SK-N-SH (cell line): Measurements from ENCODE around the gene SYAP1.

Experiments
- CHD2 ChIP-seq: fragments of 150-350 bp; IDR thresholded peaks from 2 replicates; pipeline ENCODE4 v1.6.1; 2018; ENCODE audit warnings: low read length; ENCODE audit not compliant: partially characterized antibody
- CTCF ChIP-seq: fragments of 200-600 bp; sonication (generic); IDR thresholded peaks from 2 replicates; pipeline ENCODE4 v1.6.1; 2017; ENCODE audit warnings: antibody characterized with exemption, mild to moderate bottlenecking, moderate library complexity
- ELF1 ChIP-seq: IDR thresholded peaks from 2 replicates; pipeline ENCODE4 v1.4.0; 2012
- EP300 ChIP-seq, 2 experiments: IDR thresholded peaks; 2 replicates each; pipeline versions ENCODE4 v1.4.0 to v1.6.1; 2012; ENCODE audit warnings: borderline replicate concordance in 1 of 2, low read depth in 1 of 2, low read length in 1 of 2
- MAX ChIP-seq: IDR thresholded peaks from 2 replicates; pipeline ENCODE4 v1.4.0; 2012; ENCODE audit warnings: low read depth
- MEF2A ChIP-seq: IDR thresholded peaks from 2 replicates; pipeline ENCODE4 v1.4.0; 2012; ENCODE audit warnings: low read depth, borderline replicate concordance
- MXI1 ChIP-seq: IDR thresholded peaks from 2 replicates; pipeline ENCODE4 v1.6.1; 2012; ENCODE audit warnings: mild to moderate bottlenecking, low read depth, low read length, improper control_type of control experiment
- PBX3 ChIP-seq: IDR thresholded peaks from 2 replicates; pipeline ENCODE4; 2012
- REST ChIP-seq: IDR thresholded peaks from 2 replicates; pipeline ENCODE4 v1.6.1; 2012; ENCODE audit warnings: mild to moderate bottlenecking, low read depth, low read length, moderate library complexity
- RFX5 ChIP-seq: IDR thresholded peaks from 2 replicates; pipeline ENCODE4 v1.6.1; 2012; ENCODE audit warnings: mild to moderate bottlenecking, improper control_type of control experiment, low read length
- USF1 ChIP-seq: IDR thresholded peaks from 2 replicates; pipeline ENCODE4 v1.4.0; 2012; ENCODE audit warnings: low read depth, borderline replicate concordance
- YY1 ChIP-seq: IDR thresholded peaks from 2 replicates; pipeline ENCODE4 v1.4.0; 2012; ENCODE audit warnings: low read depth, mild to moderate bottlenecking

- TF ChIP-seq REST (no peak), EP300 (IDR thresholded peaks at IDR 0.05; ENCODE audit: borderline replicate concordance in 1 of 2, low read depth in 1 of 2, low read length in 1 of 2) (no peak), YY1 (no peak), PBX3 (no peak), CTCF (no peak), MAX (no peak), MXI1 (no peak), ELF1 (no peak), MEF2A (no peak), CHD2 (no peak), RFX5 (no peak), USF1 (no peak)
Measured at GRCh38 chrX:16696956-16697355, 22.5 kb upstream of the SYAP1 start.
